Dermis blood vessel endothelial cell (primary cell): Measurements from ENCODE around the gene ZCCHC13. TPM values are rescaled to one million over a fixed set of nuclear protein-coding genes. Genes with fewer than 3 reads are reported as not detected.
"Not testable (repeated sequence)": the region's sequence is repeated elsewhere in the genome, so short reads cannot be mapped to it uniquely, and the experiment has no call there.

Experiments used
- DNase-seq: peaks from one replicate; pipeline ENCODE4 v3.0.0; 2010
- total RNA-seq: library from RNA; depleted of rRNA; stranded (reverse); fragments of >200 nt; gene quantifications from 2 replicates; pipeline ENCODE4 v1.2.3, GENCODE V29; 2014

The ZCCHC13 gene
- total RNA-seq, 1 donor from 2014 or later: not detected

DNA sequence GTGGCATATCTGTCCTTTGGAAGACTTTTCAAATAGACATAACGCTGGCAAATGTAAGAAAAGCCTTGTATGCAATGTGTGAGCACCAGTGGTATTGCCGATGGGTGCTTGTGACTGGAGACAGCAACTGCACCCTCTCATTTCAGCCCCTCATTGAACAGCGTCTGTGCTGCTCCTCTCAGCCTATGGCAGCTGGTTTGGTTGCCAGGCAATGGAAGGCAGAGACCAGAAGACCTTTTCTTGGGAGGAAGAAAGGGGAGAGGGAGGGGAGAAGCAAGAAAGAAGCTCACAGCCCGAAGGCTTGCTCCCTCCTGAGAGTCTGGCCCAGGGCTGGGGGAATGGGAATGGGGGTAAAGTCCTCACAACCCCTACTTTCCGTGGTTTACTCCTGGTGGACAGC lies 20.2 kb downstream of the ZCCHC13 start:
- no peak for DNase-seq

DNA sequence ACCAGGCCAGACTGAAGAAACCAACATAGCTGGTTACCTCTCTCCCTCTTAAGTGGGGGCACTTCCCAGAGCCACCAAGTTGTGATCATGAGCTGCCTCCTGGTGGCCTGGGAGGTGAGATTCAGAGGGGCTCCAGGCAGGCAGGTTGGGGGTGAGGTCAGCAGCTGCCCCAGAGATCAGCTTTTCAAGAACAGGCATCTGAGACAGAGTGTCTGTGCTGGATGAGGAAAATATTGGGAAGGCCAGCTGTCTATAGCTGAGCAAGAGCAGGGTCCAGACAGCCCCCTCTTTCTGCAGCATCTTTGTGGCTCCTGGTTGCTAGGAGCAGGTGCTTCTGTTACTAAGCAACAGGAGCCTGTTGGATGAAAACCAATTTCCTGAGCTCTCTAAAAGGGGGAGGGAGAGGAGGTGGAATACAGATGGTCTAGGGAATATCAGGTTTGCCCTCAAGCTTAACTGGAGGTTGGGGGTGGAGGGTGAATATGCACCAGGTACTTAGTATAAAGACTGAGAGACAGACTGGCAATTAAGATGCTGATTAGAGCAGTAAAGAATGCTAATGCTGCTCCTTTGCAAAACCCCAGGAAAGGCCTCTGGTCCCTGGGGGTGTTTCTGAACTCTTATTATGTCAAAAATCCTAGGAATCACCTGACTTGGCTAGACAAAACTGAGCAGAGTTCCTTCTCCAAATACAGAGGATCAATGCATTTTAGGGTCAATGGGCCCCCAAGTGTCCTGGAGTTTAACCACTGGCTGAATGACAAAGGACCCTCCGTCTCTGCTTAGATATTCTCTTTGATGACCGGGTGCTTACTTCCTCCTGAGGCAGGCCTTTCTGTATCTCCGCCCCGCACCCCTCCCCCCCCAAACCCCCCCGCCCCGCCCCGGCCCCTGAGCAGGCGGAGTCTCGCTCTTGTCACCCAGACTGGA lies 21.4 kb downstream of the ZCCHC13 start:
- peak; percentile 15 for DNase-seq

DNA sequence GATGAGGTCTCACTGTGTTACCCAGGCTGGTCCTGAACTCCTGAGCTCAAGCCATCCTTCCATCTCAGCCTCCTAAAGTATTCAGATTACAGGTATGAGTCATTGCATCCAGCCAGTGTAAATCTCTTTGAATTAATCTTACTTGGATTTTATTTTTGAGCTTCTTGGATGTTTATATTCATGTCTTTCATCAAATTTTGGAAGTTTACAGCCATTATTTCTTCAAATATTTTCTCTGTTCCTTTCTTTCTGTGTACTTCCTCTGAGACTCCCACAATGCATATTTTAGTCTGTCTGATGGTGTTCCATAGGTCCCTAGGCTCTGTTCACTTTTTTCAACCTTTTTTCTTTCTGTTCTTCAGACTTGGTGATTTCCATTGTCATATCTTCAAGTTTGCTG lies 34.9 kb downstream of the ZCCHC13 start:
- no peak for DNase-seq

DNA sequence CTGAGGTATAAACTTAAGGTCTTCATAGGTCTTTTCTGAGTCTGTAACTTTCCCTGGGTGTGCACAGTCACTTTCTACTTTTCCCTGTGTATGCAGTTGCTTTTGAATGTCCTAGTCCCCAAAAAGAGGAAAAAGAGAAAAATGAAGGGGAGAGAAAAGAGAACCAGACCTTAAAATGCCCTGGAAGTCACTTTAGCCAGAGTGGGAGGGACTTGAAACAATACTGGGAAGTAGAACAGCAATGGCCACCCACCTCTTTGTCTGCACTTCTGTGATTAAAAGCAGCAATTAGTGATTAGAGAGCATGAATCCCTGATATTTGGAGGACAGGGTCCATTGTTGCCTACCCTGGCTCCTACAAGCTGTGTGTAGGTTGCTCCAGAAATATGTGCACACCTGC lies 36.1 kb downstream of the ZCCHC13 start:
- peak; percentile 41 for DNase-seq

DNA sequence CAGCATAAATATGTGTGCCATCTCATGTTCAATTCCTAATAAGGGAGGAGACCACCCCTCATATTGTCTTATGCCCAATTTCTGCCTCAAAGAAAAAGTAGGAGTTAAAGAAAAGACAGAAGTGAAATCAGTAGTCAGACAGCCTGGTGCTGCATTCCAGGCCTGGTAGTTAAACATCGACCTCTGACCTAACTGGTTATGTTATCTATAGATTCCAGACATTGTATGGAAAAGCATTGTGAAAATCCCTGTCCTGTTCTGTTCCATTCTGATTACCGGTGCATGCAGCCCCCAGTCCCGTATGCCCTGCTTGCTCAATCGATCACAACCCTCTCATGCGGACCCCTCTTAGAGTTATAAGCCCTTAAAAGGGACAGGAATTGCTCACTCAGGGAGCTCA lies 38.2 kb downstream of the ZCCHC13 start:
- not testable (repeated sequence) for DNase-seq

DNA sequence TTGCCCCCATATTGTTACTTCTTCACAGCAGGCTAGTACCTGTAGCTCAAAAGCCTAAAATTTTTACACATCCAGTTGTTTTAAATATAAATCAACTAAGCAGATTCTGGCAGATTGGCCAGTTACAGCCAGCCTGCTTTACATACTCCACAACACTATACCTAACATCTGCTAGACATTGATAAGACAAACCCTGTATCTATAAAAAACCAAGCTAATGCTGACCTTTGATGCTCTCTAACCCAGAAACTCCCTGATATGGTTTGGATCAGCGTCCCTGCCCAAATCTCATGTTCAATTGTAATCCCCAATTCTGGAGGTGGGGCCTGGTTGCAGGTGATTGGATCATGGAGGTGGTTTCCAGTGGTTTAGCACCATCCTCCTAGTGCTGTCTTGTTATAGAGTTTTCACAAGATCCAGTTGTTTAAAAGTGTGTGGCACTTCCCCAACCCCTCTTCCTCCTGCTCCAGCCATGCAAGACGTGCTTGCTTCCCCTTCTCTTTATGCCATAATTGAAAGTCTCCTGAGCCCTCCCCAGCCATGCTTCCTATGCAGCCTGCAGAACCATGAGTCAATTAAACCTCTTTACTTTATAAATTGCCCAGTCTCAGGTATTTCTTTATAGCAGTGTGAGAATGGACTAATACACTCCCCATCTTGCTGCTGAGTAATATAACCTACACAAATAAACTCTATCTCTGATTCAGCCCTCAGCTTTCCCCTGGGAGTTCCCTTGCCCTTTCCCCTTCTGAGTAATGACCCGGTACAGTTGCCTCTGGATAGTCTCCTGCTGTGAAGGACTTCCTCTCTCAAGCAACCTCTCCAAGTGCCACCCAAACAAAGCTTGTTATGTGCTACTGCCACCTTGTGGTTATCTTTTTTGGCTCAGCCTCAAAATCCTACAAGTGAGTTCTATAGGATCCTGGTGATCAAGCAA lies 39.6 kb downstream of the ZCCHC13 start:
- peak; percentile 90 for DNase-seq

DNA sequence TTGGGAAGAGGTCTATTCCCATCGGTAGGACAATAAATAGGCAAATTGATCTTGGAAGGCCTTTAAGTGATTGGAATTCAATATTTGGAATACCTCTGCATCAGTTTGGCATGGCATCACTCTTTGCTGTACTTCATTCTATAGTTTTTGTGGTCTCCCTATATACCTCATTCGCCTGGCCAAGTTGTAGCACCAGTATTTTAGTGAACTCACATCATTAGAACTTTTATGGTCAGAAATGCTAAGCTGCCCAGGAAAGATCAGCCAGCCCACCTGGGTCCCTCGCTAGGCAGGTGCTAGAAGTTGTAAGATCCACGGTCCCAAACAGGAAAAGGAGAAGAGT lies 40.3 kb downstream of the ZCCHC13 start:
- no peak for DNase-seq

DNA sequence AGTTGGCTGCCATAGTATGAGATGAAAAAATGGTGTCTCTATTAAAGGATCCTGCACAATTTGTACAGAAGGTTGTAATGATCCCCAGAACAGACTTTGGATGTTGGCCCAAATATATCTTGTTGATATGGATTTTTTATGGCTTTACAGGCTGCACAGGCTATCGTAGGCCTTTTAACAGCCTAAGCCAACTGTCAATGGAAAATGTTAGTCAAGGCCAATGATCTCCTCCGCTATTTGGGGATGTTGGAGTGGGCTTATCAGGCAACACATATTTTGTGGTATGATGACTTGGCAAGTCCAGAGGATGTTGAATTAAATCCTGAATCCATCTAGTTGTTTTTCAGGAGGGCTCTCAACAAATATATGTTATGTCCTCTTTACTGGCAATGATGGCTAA lies 42.1 kb downstream of the ZCCHC13 start:
- no peak for DNase-seq

DNA sequence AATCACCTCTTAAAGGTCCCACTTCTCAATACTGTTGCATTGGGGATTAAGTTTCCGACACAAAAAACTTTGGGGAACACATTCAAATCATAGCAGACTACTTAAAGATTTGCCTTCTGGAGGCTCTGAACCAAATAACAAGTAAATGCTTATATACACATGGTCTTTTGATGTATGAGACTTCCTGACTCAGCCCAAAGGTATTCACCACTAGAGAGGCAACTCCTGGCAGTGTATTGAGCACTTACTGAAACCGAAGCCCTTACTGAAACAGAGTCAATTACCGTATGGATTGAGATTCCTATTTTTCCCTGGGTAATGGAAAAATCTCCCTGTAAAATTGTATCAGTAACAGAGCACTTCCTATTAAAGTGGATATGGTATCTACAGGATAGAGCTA lies 45.4 kb downstream of the ZCCHC13 start:
- no peak for DNase-seq

DNA sequence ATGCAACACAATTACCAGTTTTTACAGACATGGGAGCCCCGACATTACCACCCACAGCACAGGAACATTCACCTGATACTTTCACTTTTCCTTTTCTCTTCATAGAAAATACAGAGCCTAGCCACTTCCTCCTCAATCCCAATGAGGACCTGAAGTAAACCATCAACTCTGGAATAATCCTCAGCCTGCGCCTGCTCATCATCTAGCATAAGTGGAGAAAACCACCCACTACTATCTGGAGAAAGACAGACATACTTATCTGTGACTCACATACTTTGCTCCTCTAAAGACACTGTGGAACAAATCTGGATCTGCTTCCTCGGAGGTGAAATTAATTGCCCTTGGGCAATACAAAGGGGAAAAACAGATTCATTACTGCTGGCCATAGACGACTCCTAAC lies 47.8 kb downstream of the ZCCHC13 start:
- no peak for DNase-seq

DNA sequence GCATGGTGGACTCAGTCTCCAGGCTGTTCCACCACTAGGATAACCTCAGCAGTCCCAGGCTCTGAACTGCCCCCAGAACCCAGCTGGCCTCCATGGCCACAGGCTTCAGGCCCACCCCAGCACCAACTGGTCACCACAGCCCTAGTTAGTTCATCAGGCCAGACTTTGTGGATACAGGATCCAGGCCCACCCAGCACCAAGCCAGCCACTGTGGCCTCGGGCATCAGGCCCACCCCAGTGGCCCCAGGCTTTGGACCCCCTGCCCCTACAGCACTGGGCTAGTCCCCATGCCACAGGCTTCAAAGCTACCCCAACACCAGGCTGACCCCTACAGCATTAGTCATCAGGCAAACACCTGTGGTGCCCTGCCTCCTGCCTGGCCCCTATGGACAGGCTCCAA lies 50.0 kb downstream of the ZCCHC13 start:
- DNase-seq: no peak

Other genes with a start within 250 kb of the ZCCHC13 start
- gene SLC16A2, start 117.3 kb downstream of the ZCCHC13 start, total RNA-seq: 0.70 and 1.0 TPM in 2 replicates